ENCODE results near the gene ZBTB20. TPM values are rescaled to one million over a fixed set of nuclear protein-coding genes. Genes with fewer than 3 reads are reported as not detected.

ZBTB20 gene
- polyA plus RNA-seq, 1 of the 3 experiments (the other 2 are of a cell fraction) = 0.43 TPM

- Histone ChIP-seq H3K9ac (no peak overlapping the region), H3K27me3 (ENCODE audit: insufficient read depth) (no peaks in the 10 kb centered on the region), H3K27ac (ENCODE audit: low read depth in 2 of 2, low read length in 1 of 2) (no peak overlapping the region), H3K9me2 (no peaks in the 10 kb centered on the region), H3F3A (replicated peaks; ENCODE audit: insufficient read depth) (no peaks in the 10 kb centered on the region), H2AFZ (ENCODE audit: low read depth) (no peak overlapping the region), H3K4me1 (ENCODE audit: control insufficient read depth in 1 of 2, insufficient read depth in 2 of 2, low read depth in 1 of 2, low read length in 1 of 2) (peaks cover 0 to under 1% of the 10 kb centered on the region in 2 experiments; a peak in 2 of 4 replicates), H3K9me3 (no peaks in the 10 kb centered on the region), H3K36me3 (replicated peaks in 1 of 2; ENCODE audit: control insufficient read depth in 1 of 2, insufficient read depth in 2 of 2, low read length in 1 of 2) (no peaks in the 10 kb centered on the region), H3K4me3 (ENCODE audit: low read depth in 2 of 2, low read length in 1 of 2) (no peak overlapping the region), H4K20me1 (ENCODE audit: insufficient read depth) (no peaks in the 10 kb centered on the region), H3K79me2 (ENCODE audit: insufficient read depth) (no peaks in the 10 kb centered on the region), H3K4me2 (no peak overlapping the region)
- CTCF ChIA-PET = interaction anchor here (0.7 to 1.5 kb wide), 3 partner anchors 30 to 703 kb away, joined by 3 to 6 read pairs (median 3); no protein-coding TSS in a partner anchor
- POLR2A ChIA-PET = no interaction called here
- 82% methylated on average over 1 of the region's 1 CpG for WGBS (ENCODE audit: low lambda C conversion rate)
- no peak for DNase-seq
- TF ChIP-seq EZH2phosphoT487 (IDR thresholded peaks at IDR 0.05; ENCODE audit: borderline replicate concordance, low read depth) (no peak), SMC3 (IDR thresholded peaks at IDR 0.05; ENCODE audit: low read depth, low read length) (no peak), TEAD4 (IDR thresholded peaks at IDR 0.05; ENCODE audit: borderline replicate concordance, insufficient read depth) (no peak), GABPA (IDR thresholded peaks at IDR 0.05; ENCODE audit: low read depth) (no peak), MAX (IDR thresholded peaks at IDR 0.05; ENCODE audit: low read depth) (no peak), USF2 (IDR thresholded peaks at IDR 0.05; ENCODE audit: borderline replicate concordance, low read depth, low read length) (no peak), ELF1 (IDR thresholded peaks at IDR 0.05) (no peak), NRF1 (IDR thresholded peaks at IDR 0.05; ENCODE audit: low read depth, low read length) (no peak), NFIC (IDR thresholded peaks at IDR 0.05; ENCODE audit: borderline replicate concordance) (no peak), RXRA (IDR thresholded peaks at IDR 0.05; ENCODE audit: borderline replicate concordance, low read depth) (no peak)
- TF ChIP-seq, protein P1, sequence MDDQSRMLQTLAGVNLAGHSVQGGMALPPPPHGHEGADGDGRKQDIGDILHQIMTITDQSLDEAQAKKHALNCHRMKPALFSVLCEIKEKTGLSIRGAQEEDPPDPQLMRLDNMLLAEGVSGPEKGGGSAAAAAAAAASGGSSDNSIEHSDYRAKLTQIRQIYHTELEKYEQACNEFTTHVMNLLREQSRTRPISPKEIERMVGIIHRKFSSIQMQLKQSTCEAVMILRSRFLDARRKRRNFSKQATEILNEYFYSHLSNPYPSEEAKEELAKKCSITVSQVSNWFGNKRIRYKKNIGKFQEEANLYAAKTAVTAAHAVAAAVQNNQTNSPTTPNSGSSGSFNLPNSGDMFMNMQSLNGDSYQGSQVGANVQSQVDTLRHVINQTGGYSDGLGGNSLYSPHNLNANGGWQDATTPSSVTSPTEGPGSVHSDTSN (IDR thresholded peaks at IDR 0.05) = no peak
- TF ChIP-seq, protein P2, sequence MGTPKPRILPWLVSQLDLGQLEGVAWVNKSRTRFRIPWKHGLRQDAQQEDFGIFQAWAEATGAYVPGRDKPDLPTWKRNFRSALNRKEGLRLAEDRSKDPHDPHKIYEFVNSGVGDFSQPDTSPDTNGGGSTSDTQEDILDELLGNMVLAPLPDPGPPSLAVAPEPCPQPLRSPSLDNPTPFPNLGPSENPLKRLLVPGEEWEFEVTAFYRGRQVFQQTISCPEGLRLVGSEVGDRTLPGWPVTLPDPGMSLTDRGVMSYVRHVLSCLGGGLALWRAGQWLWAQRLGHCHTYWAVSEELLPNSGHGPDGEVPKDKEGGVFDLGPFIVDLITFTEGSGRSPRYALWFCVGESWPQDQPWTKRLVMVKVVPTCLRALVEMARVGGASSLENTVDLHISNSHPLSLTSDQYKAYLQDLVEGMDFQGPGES (IDR thresholded peaks at IDR 0.05; ENCODE audit: low read depth, low read length) = no peak
- TF ChIP-seq, protein P3, sequence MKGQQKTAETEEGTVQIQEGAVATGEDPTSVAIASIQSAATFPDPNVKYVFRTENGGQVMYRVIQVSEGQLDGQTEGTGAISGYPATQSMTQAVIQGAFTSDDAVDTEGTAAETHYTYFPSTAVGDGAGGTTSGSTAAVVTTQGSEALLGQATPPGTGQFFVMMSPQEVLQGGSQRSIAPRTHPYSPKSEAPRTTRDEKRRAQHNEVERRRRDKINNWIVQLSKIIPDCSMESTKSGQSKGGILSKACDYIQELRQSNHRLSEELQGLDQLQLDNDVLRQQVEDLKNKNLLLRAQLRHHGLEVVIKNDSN (IDR thresholded peaks at IDR 0.05; ENCODE audit: borderline replicate concordance, low read depth) = no peak
Measured at GRCh38 chr3:115087512-115087911, 59.6 kb downstream of the ZBTB20 start.

DNA sequence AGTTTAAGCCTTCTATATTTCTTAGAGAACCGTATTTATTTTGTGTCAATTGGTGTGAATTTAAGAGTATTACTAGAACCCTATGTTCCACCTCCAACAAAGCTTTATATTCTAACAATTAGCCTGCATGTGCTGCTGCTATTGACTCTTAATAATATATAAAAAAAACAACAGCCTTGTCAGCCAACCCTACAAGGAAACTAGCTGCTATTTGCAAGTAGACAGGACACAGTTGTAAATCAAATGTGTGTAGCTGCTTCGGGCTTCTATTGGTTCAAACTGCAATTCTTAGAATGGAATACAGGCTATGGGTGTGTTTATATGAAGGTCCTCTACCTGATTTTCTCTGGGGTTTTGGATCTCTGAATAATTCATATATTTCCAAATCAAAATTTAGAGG is 60.7 kb downstream of the ZBTB20 start:
- POLR2A ChIA-PET = no interaction called here
- Histone ChIP-seq H3K27ac (ENCODE audit: low read depth in 2 of 2, low read length in 1 of 2) (no peak overlapping the region), H3K4me3 (ENCODE audit: low read depth in 2 of 2, low read length in 1 of 2) (no peak overlapping the region), H3K9me2 (no peaks in the 10 kb centered on the region), H3K4me2 (no peak overlapping the region), H3K79me2 (ENCODE audit: insufficient read depth) (no peaks in the 10 kb centered on the region), H3K9ac (no peak overlapping the region), H3K4me1 (ENCODE audit: control insufficient read depth in 1 of 2, insufficient read depth in 2 of 2, low read depth in 1 of 2, low read length in 1 of 2) (peaks cover 0 to 5% of the 10 kb centered on the region in 2 experiments; a peak in 2 of 4 replicates), H3F3A (replicated peaks; ENCODE audit: insufficient read depth) (no peaks in the 10 kb centered on the region), H2AFZ (ENCODE audit: low read depth) (no peak overlapping the region), H3K27me3 (ENCODE audit: insufficient read depth) (no peaks in the 10 kb centered on the region), H4K20me1 (ENCODE audit: insufficient read depth) (no peaks in the 10 kb centered on the region), H3K36me3 (replicated peaks in 1 of 2; ENCODE audit: control insufficient read depth in 1 of 2, insufficient read depth in 2 of 2, low read length in 1 of 2) (no peaks in the 10 kb centered on the region), H3K9me3 (no peaks in the 10 kb centered on the region)
- 93% methylated on average over 2 of the region's 2 CpGs for WGBS (ENCODE audit: low lambda C conversion rate)
- no peak for DNase-seq
- CTCF ChIA-PET = interaction anchor here (0.9 to 2.3 kb wide), 5 partner anchors 9 to 702 kb away, joined by 3 to 21 read pairs (median 6); no protein-coding TSS in a partner anchor
- TF ChIP-seq ELF1 (IDR thresholded peaks at IDR 0.05) (no peak), CTCF (IDR thresholded peaks at IDR 0.05) (no peak), USF2 (IDR thresholded peaks at IDR 0.05; ENCODE audit: borderline replicate concordance, low read depth, low read length) (no peak), NFIC (IDR thresholded peaks at IDR 0.05; ENCODE audit: borderline replicate concordance) (no peak), EP300 (IDR thresholded peaks at IDR 0.05; ENCODE audit: borderline replicate concordance in 1 of 2, low read depth in 1 of 2, low read length in 1 of 2) (no peak), GABPA (IDR thresholded peaks at IDR 0.05; ENCODE audit: low read depth) (no peak), MXI1 (IDR thresholded peaks at IDR 0.05; ENCODE audit: low read depth, low read length) (no peak)
- TF ChIP-seq, protein P4, sequence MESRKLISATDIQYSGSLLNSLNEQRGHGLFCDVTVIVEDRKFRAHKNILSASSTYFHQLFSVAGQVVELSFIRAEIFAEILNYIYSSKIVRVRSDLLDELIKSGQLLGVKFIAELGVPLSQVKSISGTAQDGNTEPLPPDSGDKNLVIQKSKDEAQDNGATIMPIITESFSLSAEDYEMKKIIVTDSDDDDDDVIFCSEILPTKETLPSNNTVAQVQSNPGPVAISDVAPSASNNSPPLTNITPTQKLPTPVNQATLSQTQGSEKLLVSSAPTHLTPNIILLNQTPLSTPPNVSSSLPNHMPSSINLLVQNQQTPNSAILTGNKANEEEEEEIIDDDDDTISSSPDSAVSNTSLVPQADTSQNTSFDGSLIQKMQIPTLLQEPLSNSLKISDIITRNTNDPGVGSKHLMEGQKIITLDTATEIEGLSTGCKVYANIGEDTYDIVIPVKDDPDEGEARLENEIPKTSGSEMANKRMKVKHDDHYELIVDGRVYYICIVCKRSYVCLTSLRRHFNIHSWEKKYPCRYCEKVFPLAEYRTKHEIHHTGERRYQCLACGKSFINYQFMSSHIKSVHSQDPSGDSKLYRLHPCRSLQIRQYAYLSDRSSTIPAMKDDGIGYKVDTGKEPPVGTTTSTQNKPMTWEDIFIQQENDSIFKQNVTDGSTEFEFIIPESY (IDR thresholded peaks at IDR 0.05; ENCODE audit: borderline replicate concordance, low read depth) = no peak

All from SK-N-SH (cell line).